ENCODE measurements around the gene SERINC5.
"Not testable (repeated sequence)": the region's sequence is repeated elsewhere in the genome, so short reads cannot be mapped to it uniquely, and the experiment has no call there.

The SERINC5 gene

GRCh38 chr5:80255811-80256712 lies at the start of gene SERINC5:
Gene SERINC5 (minus strand): TSS chr5:80256048. CDS start chr5:80255922, 126 bp downstream.
- peak; percentile 68 to 70 for DNase-seq

DNA sequence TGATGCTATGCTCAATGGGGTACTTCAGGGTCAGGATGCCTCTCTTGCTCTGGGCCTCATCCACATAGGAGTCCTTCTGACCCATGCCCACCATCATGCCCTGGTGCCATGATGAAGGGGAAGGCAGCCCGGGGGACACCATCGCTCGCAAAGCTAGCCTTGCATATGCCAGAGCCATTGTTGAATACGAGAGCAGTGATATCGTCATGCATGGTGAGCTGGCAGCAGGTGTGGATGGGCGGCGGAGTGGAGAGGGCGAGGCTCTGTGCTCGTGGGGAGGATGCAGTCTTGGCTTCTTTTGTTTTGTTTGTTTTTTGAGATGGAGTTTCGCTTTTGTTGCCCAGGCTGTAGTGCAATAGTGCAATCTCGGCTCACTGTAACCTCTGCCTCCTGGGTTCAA lies 46.8 kb upstream of the SERINC5 start:
- DNase-seq = peak in 1 of 2 experiments; percentile 3

GRCh38 chr5:80301342-80301741 lies 45.5 kb upstream of the SERINC5 start:
- DNase-seq = not testable (repeated sequence)

DNA sequence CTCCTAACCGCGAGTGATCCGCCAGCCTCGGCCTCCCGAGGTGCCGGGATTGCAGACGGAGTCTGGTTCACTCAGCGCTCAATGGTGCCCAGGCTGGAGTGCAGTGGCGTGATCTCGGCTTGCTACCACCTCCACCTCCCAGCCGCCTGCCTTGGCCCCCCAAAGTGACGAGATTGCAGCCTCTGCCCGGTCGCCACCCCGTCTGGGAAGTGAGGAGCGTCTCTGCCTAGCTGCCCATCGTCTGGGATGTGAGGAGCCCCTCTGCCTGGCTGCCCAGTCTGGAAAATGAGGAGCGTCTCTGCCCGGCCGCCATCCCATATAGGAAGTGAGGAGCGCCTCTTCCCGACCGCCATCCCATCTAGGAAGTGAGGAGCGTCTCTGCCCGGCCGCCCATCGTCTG lies 44.9 kb upstream of the SERINC5 start:
- DNase-seq = not testable (repeated sequence)

- no peak for DNase-seq
These were observed 44.3 kb upstream of the SERINC5 start for GRCh38 chr5:80300125-80300524.

GRCh38 chr5:80299601-80300000 lies 43.8 kb upstream of the SERINC5 start:
- no peak for DNase-seq

- DNase-seq = no peak
These were observed 40.3 kb upstream of the SERINC5 start for GRCh38 chr5:80296121-80296520.

GRCh38 chr5:80291761-80292160 lies 35.9 kb upstream of the SERINC5 start:
- DNase-seq = no peak

- DNase-seq = no peak
These were observed 33.5 kb upstream of the SERINC5 start for GRCh38 chr5:80289320-80289719.

DNA sequence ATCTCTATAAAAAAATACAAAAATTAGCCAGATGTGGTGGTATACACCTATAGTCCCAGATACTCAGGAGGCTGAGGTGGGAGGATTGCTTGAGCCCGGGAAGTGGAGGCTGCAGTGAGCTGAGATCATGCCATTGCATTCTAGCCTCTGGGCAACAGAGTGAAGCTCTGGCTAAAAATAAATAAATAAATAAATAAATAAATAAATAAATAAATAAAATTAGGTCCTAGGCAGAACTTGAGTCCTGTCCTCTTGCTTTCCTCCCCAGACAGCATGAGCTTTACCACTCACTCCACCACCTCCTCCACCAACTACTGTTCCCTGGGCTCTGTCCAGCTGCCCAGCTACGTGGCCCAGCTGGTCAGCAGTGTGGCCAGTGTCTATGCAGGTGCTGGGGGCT lies 32.3 kb upstream of the SERINC5 start:
- DNase-seq = no peak

DNA sequence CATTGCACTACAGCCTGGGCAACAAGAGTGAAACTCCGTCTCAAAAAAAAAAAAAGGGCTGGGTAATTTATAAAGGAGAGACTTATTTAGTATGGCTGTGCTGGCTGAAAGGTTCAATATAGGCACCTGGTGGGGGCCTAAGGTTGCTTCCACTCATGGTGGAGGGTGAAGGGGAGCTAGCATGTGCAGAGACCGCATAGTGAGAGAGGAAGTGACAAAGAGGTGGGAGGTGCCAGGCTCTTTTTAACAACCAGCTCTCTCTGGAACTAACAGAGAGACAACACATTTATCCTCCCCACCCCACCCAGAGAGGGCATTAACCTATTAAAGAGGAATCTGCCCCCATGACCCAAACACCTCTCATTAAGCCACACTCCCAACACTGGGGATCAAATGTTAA lies 28.9 kb upstream of the SERINC5 start:
- no peak for DNase-seq

- DNase-seq = no peak
These were observed 27.5 kb upstream of the SERINC5 start for GRCh38 chr5:80283360-80283759.

GRCh38 chr5:80282054-80282453 lies 26.2 kb upstream of the SERINC5 start:
- no peak for DNase-seq

- DNase-seq = no peak
These were observed 21.3 kb upstream of the SERINC5 start for GRCh38 chr5:80277191-80277590.

DNA sequence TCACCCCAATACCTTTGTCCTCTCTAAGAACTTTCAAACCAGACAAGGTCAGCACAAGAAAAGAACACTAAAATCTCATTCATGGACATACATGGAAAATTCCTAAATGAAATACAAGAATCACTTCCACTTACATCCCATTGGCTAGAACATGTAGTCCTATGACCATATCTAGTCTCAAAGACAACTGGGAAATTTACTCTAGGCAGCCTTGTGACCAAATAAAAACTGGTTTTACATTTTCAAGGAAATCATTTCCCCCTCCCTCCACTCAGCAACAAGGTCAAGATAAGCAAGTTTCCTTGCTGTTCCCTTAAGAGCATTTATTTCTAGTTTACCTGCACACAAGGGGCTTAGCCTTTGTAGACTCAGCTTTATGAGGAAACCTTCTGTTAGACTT lies 20.3 kb upstream of the SERINC5 start:
- DNase-seq = no peak

- peak; percentile 9 to 45 for DNase-seq
These were observed 19.5 kb upstream of the SERINC5 start for GRCh38 chr5:80275347-80275746.

DNA sequence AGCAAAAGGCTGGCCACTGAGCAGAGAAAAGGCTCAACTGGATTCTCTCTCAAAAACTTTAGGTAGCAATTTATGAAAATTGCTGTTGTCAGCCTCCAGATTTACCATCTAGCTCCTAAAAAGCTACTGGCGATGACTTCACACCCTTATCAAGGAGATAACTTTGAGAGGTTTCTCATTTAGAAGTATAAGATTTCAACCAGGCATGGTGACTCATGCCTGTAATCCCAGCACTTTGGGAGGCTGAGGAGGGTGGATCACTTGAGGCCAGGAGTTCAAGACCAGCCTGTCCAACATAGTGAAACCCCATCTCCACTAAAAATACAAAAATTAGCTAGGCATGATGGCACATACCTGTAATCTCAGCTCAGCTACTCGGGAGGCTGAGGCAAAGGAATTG lies 14.7 kb upstream of the SERINC5 start:
- not testable (repeated sequence) for DNase-seq

GRCh38 chr5:80269991-80270438 lies 14.2 kb upstream of the SERINC5 start:
- no peak for DNase-seq

DNA sequence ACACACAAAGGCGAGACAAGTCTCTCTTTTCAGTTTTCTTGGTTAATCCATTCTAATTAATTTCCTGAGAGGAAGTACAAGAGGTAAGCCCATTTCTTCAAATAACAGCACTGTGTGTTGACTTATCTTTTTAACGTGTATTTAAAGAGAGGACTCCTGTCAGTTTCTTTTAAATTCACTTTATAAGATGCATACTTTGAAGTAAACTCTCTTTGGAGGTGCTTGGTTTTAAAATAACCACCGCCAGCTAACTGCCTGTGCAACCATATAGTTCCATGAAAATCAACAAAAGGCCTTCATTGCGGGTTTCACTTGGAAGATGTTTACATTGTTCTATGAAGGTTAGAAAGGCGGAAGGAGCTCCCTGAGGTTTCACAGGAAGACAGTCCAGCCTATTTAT lies 13.1 kb upstream of the SERINC5 start:
- DNase-seq = no peak

DNA sequence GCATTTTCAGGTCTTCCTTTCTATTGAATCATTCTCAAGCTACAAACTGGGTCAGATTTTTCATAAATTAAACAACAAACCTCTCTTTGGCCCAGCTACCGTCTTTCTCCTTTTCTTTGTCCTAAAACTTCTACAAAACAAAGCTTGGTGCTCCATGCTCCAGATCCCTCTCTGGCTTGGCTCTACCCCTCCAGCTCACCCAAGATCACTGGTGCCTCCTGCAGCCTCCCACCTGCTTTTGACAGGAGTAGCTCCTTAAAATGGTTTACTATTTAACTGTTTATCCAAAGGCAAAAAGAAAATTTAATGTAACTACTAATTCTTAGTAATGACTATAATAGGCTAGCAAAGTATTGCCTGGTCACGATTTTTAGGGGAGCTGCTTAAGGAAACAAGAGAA lies 10.7 kb upstream of the SERINC5 start:
- no peak for DNase-seq

DNA sequence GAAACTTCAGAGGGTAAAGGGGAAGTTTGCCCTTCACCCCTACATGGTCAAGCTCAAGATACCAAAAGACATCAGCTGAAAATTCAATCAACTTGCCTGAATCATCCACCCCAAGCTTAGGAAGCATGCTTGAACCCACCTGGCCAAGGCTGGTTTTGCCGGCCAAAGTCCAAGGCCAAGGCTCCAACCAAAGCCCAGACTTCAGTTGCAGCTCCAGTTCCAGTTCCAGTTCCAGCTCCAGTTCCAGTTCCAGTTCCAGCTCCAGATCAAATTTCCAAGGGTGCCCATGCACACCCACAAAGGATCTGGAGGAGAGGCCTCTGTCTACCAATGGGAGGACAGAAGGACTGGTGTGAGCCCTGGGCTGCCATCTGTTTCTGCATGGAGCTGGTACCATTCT lies 4.6 kb upstream of the SERINC5 start:
- DNase-seq = peak in 1 of 2 experiments; percentile 8

DNA sequence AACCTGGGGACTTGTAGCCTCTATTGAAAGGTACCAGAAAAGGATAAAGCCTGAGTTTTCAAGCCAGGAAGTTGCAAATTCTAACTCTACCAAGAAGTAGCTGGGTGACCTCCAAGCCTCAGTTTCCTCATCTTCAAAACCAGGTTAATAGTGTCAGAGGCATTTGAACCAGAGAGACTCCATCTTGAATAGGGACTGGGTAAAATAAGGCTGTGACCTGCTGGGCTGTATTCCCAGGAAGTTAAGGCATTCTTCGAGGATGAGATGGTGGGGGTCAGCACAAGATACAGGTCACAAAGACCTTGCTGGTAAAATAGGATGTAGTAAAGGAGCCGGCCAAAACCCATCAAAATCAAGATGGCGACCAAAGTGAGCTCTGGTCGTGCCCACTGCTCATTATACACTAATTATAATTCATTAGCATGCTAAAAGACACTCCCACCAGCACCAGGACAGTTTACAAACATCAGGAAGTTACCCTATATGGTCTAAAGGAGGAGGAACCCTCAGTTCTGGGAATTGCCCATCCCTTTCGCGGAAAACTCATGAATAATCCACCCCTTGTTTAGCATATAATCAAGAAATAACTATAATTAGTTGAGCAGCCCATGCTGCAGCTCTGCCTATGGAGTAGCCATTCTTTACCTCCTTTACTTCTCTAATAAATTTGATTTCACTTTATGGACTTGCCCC lies 3.8 kb upstream of the SERINC5 start:
- DNase-seq = no peak

GRCh38 chr5:80255431-80255810 lies 427 bp downstream of the SERINC5 start:
- DNase-seq = peak in 1 of 2 experiments; percentile 48
